Right lobe of liver (tissue), 6 donors: ENCODE measurements around the gene DHH. TPM values are rescaled to one million over a fixed set of nuclear protein-coding genes. Genes with fewer than 3 reads are reported as not detected.

ENCODE experiments used
- ATAC-seq, 4 donors: fragments of 200-7000 bp; cut with Tn5 transposase; one replicate each; pipeline ENCODE4 v1.9.1; 2020; ENCODE audit warnings: mild to moderate bottlenecking in 4 of 4, moderate library complexity in 4 of 4
- DNase-seq, 3 donors: peaks; one replicate each; pipeline ENCODE4 v3.0.0-alpha.2; 2020
- H3K27ac ChIP-seq, 3 donors: fragments of 200-600 bp; one replicate each; pipeline ENCODE4 v1.8.0; 2022
- H3K27me3 ChIP-seq, 2 donors: fragments of 200-600 bp; one replicate each; pipeline ENCODE4 v1.8.0; 2022
- H3K36me3 ChIP-seq, 4 donors: fragments of 200-600 bp; sonication (generic) in 1 of 4; one replicate each; pipeline versions ENCODE4 v1.5.1 to v1.8.0; 2017 to 2022; ENCODE audit warnings: control low read depth in 1 of 4
- H3K4me1 ChIP-seq, 4 donors: fragments of 200-600 bp; sonication (generic) in 1 of 4; one replicate each; pipeline versions ENCODE4 v1.5.1 to v1.8.0; 2017 to 2022; ENCODE audit warnings: control low read depth in 1 of 4
- H3K4me3 ChIP-seq, 3 donors: fragments of 200-600 bp; one replicate each; pipeline ENCODE4 v1.8.0; 2022
- H3K9me3 ChIP-seq, 4 donors: fragments of 200-600 bp; sonication (generic) in 1 of 4; one replicate each; pipeline versions ENCODE4 v1.5.1 to v1.8.0; 2017 to 2022; ENCODE audit warnings: control low read depth in 1 of 4
- CTCF ChIP-seq, 4 donors: fragments of 200-600 bp in 3 of 4; fragments of 450-650 bp in 1 of 4; IDR thresholded peaks; one replicate each; pipeline versions ENCODE4 v1.5.1 to v1.8.0; 2016 to 2022; ENCODE audit warnings: antibody characterized with exemption in 4 of 4, mild to moderate bottlenecking in 2 of 4
- POLR2A ChIP-seq: fragments of 450-650 bp; IDR thresholded peaks from one replicate; pipeline ENCODE4 v1.6.1; 2017; ENCODE audit warnings: antibody characterized with exemption, mild to moderate bottlenecking
- WGBS: methylation state at CpG from one replicate; pipeline ENCODE4 v1.1.6; 2018; ENCODE audit warnings: low coverage, low lambda C conversion rate; ENCODE audit not compliant: insufficient coverage; ENCODE audit errors: missing lambda C conversion rate; 5-methylcytosine and 5-hydroxymethylcytosine counted together
- intact Hi-C, 2 donors: fragments of 100-400 bp; cut with DNase I; formaldehyde crosslinking; loops; one replicate each; pipeline versions ENCODE4 v1.11.2 to v1.14.1; 2022
- long read RNA-seq: library from polyadenylated mRNA; unstranded; transcript quantifications from one replicate; pipeline ENCODE4 v2.0.0, GENCODE V29; 2019
- total RNA-seq, 6 experiments: library from RNA; depleted of rRNA in 2 of 6; stranded (reverse); fragments of >200 nt in 2 of 6; fragmentation: NEBNext Ultra II Directional in 3 of 6; extraction: Animal tissue kit (Norgen Biotek cat#: 25700) in 3 of 6; gene quantifications; one replicate each; pipeline versions ENCODE4 v1.1.0 to v1.2.4, GENCODE V29; 2016 to 2023
- donor health status: DM: no; HTN: yes; CAD: no.
- donor health status: DM: no; HTN: no; CAD: no.
- donor health status: DM: no; HTN: no; CAD: no.
- donor health status: DM: no; HTN: yes; CAD: no.
- donor health status: DM: no; HTN: yes; CAD: no.

Gene DHH
- total RNA-seq: under 1 TPM in 3 of 6 experiments, not detected in 3; 0.04 to 0.13 (median 0.07) TPM
- long read RNA-seq: 0 reads

- ATAC-seq (peak; percentile 14 to 27 (median 20)), DNase-seq (peak in 1 of 3 donors; percentile 29)
- WGBS: 22% methylated on average over 13 of the region's 49 CpGs
- TF ChIP-seq CTCF (IDR thresholded peaks at IDR 0.05) (no peak), POLR2A (no peak)
- intact Hi-C loops: no loop called here
- H3K4me1 ChIP-seq: peaks cover 0 to 28% (median 0%) of the 10 kb centered on the region in 4 donors
- H3K4me3 ChIP-seq: no peak within 1 kb of the TSS
- H3K36me3 ChIP-seq: peaks cover 0 to 17% (median 5%) of the 10 kb centered on the region in 4 donors
- H3K27ac ChIP-seq: no peak within 1 kb of the TSS
- H3K9me3 ChIP-seq: no peaks in the 10 kb centered on the region
- H3K27me3 ChIP-seq: peaks cover 0 to 16% of the 10 kb centered on the region in 2 donors
These were observed at the start of gene DHH for GRCh38 chr12:49094160-49094974. DHH (minus strand) TSS chr12:49094801; CDS start chr12:49094512, 289 bp downstream.

DNA sequence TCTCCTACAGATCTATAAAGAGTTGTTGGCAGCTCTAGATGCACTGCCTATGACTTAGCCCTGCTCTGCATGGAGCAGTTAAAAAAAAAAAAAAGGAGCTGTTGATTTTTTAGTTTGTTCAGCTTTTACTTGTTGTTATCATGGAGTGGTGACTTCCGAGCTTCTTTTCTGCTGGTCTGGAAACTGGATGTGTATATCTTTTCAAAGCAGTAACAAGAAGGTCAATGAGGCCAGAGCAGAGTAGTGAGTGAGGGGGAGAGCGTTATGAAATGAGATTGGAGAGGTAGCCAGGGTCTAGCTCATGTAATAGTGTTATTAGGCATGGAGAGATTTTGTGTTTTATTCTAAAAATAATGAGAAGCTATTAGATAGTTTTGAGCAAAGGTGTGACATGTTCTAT, 49.8 kb upstream of the DHH start:
- Histone ChIP-seq H3K4me1 (no peaks in the 10 kb centered on the region), H3K27me3 (no peaks in the 10 kb centered on the region), H3K4me3 (no peak overlapping the region), H3K36me3 (no peaks in the 10 kb centered on the region), H3K9me3 (no peaks in the 10 kb centered on the region), H3K27ac (no peak overlapping the region)
- intact Hi-C loops: no loop called here
- 81% methylated on average over 2 of the region's 2 CpGs for WGBS
- no peak for DNase-seq
- ATAC-seq: no peak
- TF ChIP-seq CTCF (IDR thresholded peaks at IDR 0.05) (no peak), POLR2A (no peak)

DNA sequence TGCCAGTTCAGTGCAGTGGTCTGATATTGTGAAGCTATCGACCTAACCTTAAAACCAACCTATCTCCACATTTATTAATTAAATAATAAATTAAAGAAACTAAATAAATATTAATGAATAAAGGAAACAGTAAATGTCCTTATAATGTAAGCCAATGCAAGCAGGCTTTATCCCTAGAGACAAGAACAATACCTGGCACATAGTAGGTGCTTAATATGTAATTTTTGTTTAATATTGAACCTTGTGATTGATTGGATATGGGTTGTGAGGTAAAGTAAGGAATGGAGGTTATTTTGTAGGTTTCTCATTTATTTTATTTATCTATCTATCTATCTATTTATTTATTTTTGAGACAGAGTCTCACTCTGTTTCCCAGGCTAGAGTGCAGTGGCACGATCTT, 44.4 kb upstream of the DHH start:
- 89% methylated on average over 2 of the region's 2 CpGs for WGBS
- no peaks in the 10 kb centered on the region for H3K9me3 ChIP-seq
- no peaks in the 10 kb centered on the region for H3K4me1 ChIP-seq
- DNase-seq: no peak
- no peaks in the 10 kb centered on the region for H3K36me3 ChIP-seq
- H3K27me3 ChIP-seq: no peaks in the 10 kb centered on the region
- ATAC-seq: no peak
- intact Hi-C loops: no loop called here
- no peak overlapping the region for H3K27ac ChIP-seq
- no peak overlapping the region for H3K4me3 ChIP-seq
- TF ChIP-seq POLR2A (no peak), CTCF (IDR thresholded peaks at IDR 0.05) (no peak)

DNA sequence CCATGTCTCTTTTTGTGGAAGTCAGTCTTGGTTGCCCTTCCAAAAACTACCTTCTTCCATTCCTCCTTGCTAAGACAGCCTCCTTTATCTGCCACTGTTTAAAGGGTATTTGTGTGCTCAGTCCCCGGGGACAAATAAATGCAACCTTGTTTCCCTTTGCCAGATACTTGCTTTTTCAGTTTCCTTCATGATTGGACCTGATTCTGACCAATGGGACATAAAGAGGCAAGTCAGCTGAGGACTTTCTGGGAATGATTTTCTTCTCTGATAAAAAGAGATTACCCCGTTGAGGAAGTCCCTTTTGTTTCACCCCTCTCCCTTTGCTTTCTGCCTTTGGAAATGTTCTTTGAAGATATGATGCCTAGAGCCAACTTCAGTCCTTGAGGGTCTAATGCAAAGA, 44.0 kb upstream of the DHH start:
- intact Hi-C loops: no loop called here
- ATAC-seq: no peak
- Histone ChIP-seq H3K4me3 (no peak overlapping the region), H3K27ac (no peak overlapping the region), H3K9me3 (no peaks in the 10 kb centered on the region), H3K27me3 (no peaks in the 10 kb centered on the region), H3K4me1 (no peaks in the 10 kb centered on the region), H3K36me3 (no peaks in the 10 kb centered on the region)
- TF ChIP-seq CTCF (IDR thresholded peaks at IDR 0.05): no peak
- no peak for TF ChIP-seq POLR2A
- no peak for DNase-seq
- WGBS: 60% methylated on average over 2 of the region's 2 CpGs
